Uterus (tissue), 2 donors: ENCODE results near the gene AKR1E2.

Source experiments
- CTCF ChIP-seq, 4 experiments: fragments of 200-600 bp in 2 of 4; fragments of 450-650 bp in 2 of 4; sonication (generic) in 2 of 4; IDR thresholded peaks; one replicate each; pipeline ENCODE4 v1.5.1; 2016 to 2019; ENCODE audit warnings: antibody characterized with exemption in 4 of 4, mild to moderate bottlenecking in 2 of 4, moderate library complexity in 1 of 4
- POLR2A ChIP-seq, 2 donors: fragments of 450-650 bp; IDR thresholded peaks; one replicate each; pipeline ENCODE4 v1.6.1; 2016; ENCODE audit warnings: antibody characterized with exemption in 2 of 2, mild to moderate bottlenecking in 1 of 2, moderate library complexity in 1 of 2

- TF ChIP-seq CTCF (IDR thresholded peaks at IDR 0.05) = no peak
- TF ChIP-seq POLR2A (IDR thresholded peaks at IDR 0.05) = no peak
Measured at GRCh38 chr10:4835494-4835918, 9.5 kb downstream of the AKR1E2 start.
